GM19468 (cell line): ENCODE measurements around the gene GSE1.

Source experiments
- ATAC-seq: cut with Tn5 transposase; IDR thresholded peaks from one replicate; pipeline ENCODE4 v1.9.1; 2021; ENCODE audit warnings: mild to moderate bottlenecking, moderate library complexity, moderate number of reproducible peaks; ENCODE audit not compliant: unreplicated experiment; ENCODE audit errors: extremely low read depth

The GSE1 gene

DNA sequence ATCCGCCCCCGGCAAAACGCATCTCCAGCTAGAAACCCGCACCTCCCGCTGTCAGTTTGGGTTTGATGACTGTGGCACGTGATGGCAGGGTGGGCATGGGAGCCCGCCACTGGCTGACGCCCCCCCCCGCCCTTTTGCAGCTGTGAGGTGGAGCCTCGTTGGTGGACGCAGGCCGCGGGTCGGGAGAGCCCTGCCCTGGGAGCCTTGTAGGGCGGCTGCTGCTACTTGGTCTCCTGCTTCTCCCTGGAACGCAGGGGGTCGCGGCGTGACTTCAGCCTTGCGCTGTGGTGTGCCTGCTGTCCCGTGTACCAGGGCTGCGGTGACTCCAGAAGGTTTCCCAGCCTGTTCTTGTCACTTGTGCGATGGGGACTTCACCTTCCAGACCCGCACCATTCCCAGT lies 28.2 kb downstream of the GSE1 start:
- ATAC-seq = no peak

DNA sequence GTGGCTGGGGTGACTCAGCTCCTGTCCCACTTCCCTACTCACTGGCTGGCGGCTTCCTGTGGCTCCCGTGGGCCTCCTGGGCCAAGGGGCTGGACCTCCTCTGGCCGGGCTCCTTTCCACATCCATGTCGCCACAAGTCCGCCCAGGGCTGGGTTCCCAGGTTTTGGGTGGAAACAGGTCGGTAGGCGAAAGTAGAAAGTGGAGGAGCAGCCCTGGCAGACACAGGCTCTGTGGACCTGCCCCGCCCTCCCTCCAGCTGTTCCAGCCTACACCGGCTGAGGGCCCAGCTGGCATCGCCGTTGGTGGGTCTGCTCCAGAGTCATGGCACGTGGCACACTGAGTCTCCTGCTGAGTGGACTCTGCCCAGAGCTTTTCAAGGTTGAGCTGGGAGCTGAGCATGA lies 28.7 kb downstream of the GSE1 start:
- no peak for ATAC-seq

GRCh38 chr16:85642762-85643358 lies 29.7 kb downstream of the GSE1 start:
- ATAC-seq = no peak

DNA sequence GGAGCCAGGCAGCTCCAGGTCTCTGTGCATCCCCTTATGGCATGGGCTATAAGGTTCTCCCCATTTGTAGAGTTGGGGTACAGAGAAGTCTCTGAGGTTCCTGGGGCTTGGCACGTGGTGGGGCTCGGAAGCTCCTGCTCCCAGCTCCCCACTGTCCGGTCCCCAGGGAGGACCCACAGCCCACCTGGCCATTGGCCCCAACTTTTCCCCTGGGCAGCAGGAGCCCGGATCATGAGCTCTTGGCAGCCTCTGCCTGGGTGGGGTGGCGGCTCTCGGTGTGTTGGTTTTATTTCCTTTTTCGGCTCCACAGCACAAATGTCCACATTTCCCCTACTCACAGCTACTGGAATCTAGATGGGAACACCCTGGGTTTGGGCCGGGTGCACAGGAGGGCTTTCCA lies 30.5 kb downstream of the GSE1 start:
- no peak for ATAC-seq

DNA sequence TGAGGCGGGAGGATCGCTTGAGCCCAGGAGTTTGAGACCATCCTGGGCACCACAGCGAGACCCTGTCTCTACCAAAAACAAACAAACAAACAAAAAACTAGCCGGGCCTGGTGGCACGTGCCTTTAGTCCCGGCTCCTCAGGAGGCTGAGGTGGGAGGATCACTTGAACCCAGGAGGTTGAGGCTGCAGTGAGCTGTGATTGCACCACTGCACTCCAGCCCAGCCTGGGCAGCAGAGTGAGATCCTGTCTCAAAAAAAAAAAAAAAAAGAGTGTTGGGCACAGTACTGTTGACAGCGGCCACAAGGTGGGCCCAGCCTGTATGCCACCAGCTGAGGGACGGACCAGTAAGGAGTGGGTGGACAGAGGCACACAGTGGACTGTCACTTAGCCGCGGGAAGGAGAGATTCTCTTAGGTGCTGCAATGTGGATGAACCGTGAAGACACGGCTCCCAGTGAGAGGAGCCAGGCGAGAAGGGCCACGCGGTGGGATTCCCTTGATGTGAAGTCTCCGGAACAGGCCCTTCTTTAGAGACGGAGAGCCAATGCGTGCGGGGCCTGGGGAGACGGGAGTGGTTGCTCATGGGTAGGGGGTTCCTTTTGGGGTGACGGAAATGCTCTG lies 31.1 kb downstream of the GSE1 start:
- ATAC-seq = no peak

- ATAC-seq = no peak
Measured at GRCh38 chr16:85645021-85645589, 32.0 kb downstream of the GSE1 start.

GRCh38 chr16:85646358-85646907 lies 33.3 kb downstream of the GSE1 start:
- ATAC-seq = no peak

GRCh38 chr16:85646976-85647375 lies 33.9 kb downstream of the GSE1 start:
- no peak for ATAC-seq

DNA sequence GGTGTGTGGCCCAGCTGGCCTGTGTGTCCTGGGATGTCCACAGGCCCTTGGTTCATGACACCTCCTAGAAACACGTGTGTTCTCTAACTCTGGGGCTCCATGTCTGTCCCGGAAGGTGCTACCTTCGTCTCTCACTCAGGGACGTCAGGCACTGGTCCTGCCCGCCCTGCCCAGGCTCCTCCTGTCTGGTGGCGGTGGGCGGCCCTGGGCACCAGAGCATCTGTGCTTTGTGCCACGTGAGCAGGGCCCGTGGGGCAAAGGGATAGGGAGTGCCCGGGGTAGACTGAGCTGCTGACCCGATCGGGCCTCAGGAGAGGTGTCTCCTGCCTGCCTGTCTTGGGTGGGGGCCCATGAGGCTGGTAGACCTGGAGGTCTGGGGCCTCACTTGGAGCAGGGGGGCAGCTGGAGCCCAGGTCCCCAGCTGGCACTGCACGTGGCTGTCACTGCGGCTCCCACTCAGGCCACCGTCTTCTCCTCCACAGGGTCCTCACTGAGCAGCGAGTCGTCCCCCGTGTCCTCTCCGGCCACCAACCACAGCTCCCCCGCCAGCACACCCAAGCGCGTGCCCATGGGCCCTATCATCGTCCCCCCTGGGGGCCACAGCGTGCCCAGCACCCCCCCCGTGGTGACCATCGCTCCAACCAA lies 35.1 kb downstream of the GSE1 start:
- no peak for ATAC-seq

DNA sequence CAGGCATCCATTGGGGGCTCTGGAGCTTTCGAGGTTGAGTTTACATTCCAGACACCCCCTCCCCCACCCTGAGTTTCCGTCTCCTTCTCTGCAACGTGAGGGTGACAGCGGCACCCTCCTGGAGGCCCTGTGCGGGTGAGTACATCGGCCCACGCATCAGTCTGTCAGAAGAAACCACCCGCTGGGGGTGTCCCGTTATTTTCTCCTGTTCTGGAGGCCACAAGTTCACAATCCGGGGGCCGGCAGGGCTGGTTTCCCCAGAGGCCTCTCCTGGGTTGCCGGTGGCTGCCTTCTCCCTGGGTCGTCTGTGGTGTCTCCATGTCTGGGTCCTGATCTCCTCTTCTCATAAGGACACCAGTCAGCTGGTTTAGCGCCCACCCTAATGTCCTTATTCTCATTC lies 35.7 kb downstream of the GSE1 start:
- ATAC-seq = no peak

- ATAC-seq = no peak
Measured at GRCh38 chr16:85649411-85650134, 36.5 kb downstream of the GSE1 start.

DNA sequence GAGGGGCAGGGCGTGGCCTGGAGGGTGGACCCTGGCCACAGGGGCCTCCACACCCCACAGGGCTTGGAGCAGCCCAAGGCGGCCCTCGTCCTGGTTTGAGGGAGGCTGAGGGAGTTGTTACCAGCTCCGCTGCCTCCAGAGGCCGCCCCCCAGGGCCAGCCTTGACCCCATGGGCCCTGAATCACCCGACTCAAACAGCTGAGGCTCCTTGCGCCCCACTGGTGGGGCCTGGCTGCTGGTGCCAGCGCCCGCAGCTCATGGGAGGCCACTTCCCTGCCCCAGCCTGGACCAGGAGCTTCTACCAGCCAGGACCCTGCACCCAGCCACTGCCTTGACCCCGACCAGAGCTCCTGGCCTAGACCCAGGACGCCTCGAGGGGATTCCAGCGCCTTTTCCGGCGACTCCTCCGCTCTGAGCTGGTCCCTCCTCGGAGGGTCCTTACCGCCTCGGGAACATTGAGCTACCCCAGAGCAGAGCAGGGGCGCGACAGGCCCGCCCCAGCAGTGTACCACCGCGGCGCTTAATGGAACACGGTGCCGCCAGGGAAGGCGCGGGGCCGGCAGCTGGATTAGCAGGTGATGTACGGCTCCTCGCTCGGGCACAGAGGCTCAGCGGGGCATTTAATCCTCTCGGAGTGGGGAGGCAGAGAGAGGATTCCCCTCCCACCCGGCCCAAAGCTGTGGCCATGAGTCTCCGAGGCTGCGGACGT lies 37.2 kb downstream of the GSE1 start:
- no peak for ATAC-seq

GRCh38 chr16:85650844-85651628 lies 37.9 kb downstream of the GSE1 start:
- no peak for ATAC-seq

DNA sequence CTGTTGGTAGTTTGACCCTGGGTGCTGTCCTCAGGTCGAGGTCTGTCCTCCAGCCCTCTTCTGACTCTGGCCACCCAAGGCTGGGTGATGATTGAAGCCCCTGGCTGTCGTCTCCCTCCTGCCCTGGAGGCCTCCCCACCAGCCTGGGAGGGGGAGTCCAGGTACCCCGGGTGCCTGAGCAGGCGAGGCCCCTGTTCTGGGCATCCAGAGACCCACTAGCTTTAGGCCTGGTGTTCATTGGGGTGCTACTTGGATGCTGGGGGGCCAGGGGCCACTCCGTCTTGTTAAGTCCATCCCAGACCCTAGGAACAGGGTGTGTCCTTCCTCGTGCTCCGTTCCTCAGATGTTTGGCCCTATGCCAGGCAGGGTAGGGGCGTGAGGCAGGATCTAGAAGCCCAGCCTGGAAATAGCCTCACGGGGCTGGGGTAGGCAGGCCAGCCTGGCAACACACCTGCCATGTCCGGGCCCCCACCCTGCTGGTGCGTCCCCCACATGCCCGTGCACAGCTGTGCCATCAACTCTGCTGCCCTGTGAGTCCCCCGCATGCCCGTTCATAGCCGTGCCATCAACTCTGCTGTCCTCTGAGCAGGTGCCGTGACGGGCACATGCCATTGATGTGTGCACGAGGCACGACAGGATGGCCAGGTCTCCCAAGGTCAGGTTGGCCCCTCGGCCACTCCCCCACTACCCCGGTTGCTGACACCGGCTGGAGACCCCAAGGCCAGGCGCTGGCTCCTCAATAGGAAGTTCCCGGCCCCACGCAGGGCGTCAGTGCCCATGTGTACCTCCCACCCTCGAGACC lies 38.7 kb downstream of the GSE1 start:
- no peak for ATAC-seq

DNA sequence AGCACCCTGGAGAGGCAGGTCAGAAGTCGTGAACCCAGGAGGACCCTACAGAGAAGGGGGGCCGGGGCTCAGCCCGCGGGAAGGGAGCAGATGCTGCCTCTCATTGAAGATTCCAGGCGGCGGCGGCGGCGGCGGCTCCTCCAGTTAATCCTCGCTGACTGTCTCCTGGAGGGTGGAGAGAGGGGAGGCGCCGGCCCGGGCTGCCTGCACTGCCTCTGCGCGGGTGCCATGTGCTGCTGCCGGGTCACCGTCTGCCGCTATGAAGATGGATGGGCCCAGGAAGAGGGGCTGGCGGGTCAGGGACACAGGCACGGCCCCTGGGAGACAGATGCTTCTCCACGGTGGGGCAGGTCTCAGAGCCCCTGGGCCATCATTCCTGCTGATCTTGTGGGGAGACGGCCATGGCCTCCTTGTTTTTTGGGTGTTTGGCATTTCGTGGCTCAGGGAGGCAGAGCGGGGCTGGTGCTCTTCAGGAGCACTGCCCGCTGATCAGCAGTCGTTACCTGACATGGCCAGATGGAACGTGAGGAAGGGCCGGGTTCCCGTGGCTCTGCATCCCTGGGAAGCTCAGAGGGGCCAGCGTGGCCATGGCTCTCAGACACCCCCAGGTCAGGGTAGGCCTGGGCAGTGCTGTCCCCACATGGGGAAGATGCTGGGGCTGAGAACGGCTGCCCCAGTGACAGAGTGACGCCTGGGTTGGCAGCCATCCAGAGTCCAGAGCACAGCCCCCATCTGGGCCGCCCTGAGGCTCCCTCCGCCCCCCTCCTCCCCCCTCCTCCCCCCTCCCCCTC lies 39.5 kb downstream of the GSE1 start:
- ATAC-seq = no peak

DNA sequence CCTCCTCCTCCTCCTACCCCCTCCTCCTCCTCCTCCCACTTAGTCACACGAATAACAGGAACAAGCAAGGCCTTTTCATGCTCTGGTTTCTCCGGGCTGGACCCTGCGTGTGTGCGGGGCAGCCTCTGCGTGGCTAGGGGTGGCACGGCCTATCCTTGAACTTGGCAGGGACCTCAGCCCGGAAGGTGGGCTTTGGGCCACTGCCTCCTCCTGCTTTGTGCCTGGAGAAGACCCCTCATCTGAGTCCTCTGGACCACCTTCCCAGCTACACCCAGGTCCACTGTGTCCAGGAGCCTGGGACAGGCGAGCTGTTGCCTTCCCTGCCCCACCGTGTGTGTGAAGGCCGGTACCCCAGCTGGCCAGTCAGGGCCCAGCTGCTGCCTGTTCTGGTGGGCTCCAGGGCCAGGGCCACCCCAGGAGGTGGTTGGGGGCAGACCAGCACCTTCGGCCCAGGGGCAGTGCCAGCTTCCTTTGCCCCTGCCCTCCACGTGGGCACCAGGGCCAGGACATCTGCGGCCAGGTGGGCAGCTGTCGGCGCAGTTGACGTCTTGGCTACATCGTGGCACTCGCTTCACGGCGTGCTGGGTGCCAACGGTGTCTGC lies 40.3 kb downstream of the GSE1 start:
- ATAC-seq = no peak
